HFF-Myc (cell line): ENCODE data around the gene MGST1.
A peak's percentile ranks its signal among the peaks of the same experiment; 100 is the strongest.
"Not testable (repeated sequence)": the region's sequence is repeated elsewhere in the genome, so short reads cannot be mapped to it uniquely, and the experiment has no call there.

Experiments used
- DNase-seq: peaks from one replicate; pipeline ENCODE4 v3.0.0-alpha.2; 2011; ENCODE audit warnings: low read depth; ENCODE audit errors: extremely low read depth
- H3K4me3 ChIP-seq: replicated peaks from 2 replicates; pipeline ENCODE4 v1.5.1; 2011; ENCODE audit warnings: low read depth, mild to moderate bottlenecking, control low read depth, low read length
- TF ChIP-seq, protein P1 (sequence below): IDR thresholded peaks from 2 replicates; pipeline ENCODE4 v1.5.1; 2012; ENCODE audit warnings: mild to moderate bottlenecking, low read depth, low read length, control low read depth; ENCODE audit errors: missing control alignments

Gene MGST1

DNA sequence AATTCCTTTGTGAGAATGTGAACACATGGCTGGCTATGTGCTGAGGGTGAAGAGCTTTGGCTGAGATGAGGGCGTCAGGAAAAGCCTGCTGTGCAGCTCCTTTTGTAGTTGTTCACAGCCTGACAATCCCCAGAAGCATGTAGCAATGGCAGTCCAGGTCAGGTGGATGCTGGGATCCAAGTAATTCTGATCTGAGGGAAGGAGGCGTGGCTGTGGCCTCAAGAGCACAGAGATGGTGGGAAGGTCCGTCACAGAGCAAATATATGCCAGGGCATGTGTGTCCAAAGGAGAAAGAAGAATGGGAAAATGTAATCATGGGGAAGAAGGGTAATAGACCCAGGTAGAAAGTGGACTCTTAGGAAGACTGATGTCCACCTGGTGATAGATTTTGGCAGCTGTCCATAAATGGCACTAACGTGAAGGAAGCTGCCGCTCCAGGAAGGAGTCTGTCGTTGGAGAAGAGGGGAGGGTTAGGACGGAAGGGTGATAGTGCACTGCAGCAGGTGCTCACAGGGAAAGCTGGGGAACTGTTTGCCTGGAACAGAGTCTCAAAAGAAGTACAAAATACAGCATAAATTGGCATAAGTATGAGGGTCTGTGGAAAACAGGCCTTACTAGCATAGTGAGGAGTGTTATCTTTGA is 13.8 kb downstream of the MGST1 start:
- DNase-seq: no peak
- TF ChIP-seq, protein P1, sequence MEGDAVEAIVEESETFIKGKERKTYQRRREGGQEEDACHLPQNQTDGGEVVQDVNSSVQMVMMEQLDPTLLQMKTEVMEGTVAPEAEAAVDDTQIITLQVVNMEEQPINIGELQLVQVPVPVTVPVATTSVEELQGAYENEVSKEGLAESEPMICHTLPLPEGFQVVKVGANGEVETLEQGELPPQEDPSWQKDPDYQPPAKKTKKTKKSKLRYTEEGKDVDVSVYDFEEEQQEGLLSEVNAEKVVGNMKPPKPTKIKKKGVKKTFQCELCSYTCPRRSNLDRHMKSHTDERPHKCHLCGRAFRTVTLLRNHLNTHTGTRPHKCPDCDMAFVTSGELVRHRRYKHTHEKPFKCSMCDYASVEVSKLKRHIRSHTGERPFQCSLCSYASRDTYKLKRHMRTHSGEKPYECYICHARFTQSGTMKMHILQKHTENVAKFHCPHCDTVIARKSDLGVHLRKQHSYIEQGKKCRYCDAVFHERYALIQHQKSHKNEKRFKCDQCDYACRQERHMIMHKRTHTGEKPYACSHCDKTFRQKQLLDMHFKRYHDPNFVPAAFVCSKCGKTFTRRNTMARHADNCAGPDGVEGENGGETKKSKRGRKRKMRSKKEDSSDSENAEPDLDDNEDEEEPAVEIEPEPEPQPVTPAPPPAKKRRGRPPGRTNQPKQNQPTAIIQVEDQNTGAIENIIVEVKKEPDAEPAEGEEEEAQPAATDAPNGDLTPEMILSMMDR: no peak
- no peak overlapping the region for H3K4me3 ChIP-seq

DNA sequence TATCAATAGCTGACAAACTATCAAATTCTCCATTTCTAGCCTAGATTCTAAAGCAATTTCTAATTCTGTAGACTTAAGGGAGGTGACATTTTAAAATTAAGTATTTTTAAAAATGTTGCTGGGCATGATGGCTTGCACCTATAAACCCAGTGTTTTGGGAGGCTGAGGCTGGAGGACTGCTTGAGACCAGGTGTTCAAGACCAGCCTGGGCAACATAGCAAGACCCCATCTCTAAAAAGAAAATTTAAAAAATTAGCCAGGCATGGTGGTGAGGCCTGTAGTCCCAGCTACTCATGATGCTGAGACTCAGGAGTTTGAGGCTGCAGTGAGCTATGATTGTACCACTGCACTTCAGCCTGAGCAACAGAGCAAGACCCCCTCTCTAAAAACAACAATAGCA is 15.1 kb downstream of the MGST1 start:
- no peak for DNase-seq
- TF ChIP-seq, protein P1: no peak
- no peak overlapping the region for H3K4me3 ChIP-seq

DNA sequence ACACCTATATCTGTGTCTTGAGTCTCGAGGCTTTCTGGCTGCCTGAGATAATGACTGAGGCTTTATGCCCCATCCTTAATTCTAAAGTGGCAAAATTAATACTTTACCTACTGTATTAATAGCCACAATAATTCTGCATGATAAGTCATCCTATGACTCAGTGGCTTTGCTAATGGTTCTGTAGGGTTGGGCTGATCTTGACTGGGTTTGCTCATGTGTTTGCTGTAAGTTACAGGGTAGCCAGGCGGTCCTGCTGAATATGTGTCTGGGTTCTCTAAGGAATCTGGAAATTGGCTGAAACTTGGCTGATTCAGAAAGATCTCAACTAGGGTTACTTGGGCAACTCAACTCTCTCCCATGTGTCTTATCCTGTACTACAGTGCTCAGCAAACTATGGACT is 21.7 kb downstream of the MGST1 start:
- H3K4me3 ChIP-seq: no peak overlapping the region
- DNase-seq: no peak
- TF ChIP-seq, protein P1: no peak

DNA sequence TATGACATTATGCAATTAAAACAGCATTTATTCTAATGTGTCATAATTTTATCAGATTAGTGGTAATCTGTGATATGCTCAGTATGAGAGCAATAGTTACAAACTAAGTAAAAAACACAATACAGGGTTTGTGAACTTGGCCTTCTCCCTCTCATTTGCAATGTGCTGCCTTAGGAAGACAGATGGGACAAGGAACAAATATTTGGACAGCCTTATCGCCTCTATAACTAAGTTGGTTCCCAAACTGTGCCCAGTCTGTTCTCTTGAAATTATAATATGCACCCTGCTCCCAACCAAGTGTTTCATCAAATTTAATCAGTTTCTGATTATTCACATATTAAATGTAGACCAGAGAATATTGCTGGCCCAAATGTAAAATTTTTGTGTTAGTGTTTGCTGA is 22.7 kb downstream of the MGST1 start:
- TF ChIP-seq, protein P1: no peak

DNA sequence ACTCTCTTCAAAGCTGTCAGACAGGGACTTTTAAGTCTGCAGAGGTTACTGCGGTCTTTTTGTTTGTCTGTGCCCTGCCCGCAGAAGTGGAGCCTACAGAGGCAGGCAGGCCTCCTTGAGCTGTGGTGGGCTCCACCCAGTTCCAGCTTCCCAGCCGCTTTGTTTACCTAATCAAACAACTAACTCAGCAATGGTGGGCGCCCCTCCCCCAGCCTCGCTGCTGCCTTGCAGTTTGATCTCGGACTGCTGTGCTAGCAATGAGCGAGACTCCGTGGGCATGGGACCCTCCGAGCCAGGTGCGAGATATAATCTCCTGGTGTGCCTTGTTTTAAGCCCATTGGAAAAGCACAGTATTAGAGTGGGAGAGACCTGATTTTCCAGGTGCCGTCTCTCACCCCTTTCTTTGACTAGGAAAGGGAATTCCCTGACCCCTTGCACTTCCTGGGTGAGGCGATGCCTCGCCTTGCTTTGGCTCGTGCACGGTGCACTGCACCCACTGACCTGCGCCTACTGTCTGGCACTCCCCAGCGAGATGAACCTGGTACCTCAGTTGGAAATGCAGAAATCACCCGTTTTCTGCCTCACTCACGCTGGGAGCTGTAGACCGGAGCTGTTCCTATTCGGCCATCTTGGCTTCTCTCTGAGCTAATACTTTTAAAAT is 35.3 kb downstream of the MGST1 start:
- DNase-seq: not testable (repeated sequence)

More for the DNA sequence above, 22.7 kb downstream of the MGST1 start:
- no peak overlapping the region for H3K4me3 ChIP-seq
- DNase-seq: no peak

DNA sequence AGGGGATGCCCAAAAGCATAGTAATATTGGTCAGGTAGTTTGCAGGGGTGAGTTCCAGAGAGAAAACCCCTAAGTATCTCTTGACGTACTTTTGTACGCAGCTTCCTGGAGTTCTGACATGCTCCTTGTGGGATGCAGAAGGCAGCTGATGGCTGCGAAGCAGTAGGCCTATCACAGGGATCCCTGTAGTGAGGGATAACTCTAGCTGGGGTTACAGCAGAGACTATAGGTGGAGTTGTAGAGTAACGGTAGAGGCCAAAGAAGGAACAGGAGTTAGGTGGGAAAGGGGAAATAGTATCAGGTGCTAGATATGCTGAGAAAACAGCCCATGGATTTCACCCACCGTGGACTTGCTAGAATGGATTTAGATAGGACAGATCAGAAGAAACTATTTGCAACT is 37.3 kb downstream of the MGST1 start:
- no peak overlapping the region for H3K4me3 ChIP-seq
- no peak for DNase-seq
- TF ChIP-seq, protein P1: no peak

More for the DNA sequence above, 35.3 kb downstream of the MGST1 start:
- H3K4me3 ChIP-seq: not testable (repeated sequence)

DNA sequence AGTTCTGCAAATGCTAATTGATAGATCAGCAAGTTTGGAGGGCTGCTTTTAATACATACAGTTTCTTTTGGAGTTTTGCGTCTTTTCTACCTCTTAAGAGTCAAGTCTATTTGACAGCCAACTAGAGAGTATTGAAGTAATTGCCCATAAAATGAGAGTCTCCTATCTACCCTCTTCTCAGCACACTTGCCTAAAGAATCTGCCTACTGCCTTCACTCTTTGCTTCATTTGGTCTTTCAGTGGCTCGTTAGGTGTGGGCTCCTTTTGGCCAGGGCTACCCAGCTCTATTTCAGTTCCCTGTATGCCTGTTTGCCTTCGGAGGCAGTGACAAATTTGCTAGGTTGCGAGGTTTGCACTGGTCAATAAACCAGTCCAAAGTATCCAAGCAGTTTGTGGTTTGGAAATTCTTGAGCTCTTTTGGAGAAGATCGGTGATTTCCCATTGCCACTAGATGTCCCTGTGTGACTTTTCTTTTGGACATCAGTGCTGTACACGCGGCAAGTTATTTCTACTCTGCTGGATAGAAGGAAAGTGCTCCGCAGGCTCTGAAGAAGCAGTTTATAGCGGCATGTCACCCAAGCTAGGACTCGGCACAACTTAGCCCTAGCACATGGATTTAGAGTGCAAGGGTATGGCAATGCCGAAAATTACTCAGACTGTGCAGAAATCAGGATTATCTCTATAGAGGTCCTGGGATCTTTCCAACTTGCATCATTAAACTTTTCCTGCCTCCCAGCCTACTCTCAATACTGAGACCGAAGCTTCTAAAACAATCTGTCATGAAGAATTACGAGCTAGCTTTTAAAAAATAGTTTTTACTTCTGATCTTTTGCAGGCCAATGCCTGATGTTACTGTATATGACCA is 38.6 kb downstream of the MGST1 start:
- H3K4me3 ChIP-seq: no peak overlapping the region
- DNase-seq: peak; percentile 41
- TF ChIP-seq, protein P1: peak; percentile 49
